GM18951 (cell line): Measurements from ENCODE around the gene POU2F3.

Experiments used
- POLR2A ChIP-seq: IDR thresholded peaks from 4 replicates; pipeline ENCODE4 v1.6.1; 2011; ENCODE audit warnings: mild to moderate bottlenecking; ENCODE audit not compliant: insufficient read length, insufficient read depth; ENCODE audit errors: extremely low read depth
- in situ Hi-C: fragments of 300-500 bp; cut with MboI; formaldehyde crosslinking; loops from one replicate; pipeline ENCODE4 v1.12.0; 2022; ENCODE audit warnings: low sequenced_read_pairs, mixed read lengths, inconsistent platforms; ENCODE audit not compliant: unreplicated experiment

Gene POU2F3

GRCh38 chr11:120302001-120302805 lies 62.3 kb downstream of the POU2F3 start:
- in situ Hi-C loops: no loop called here
- no peak for TF ChIP-seq POLR2A

- in situ Hi-C loops: no loop called here
- TF ChIP-seq POLR2A: no peak
Observed at GRCh38 chr11:120303004-120303637, 63.2 kb downstream of the POU2F3 start.

- TF ChIP-seq POLR2A: no peak
- in situ Hi-C loops: no loop called here
Observed at GRCh38 chr11:120304526-120304925, 64.6 kb downstream of the POU2F3 start.

- in situ Hi-C loops: loop anchor here (5.0 kb wide), 1 partner anchor 68 kb away; no protein-coding TSS in a partner anchor
- TF ChIP-seq POLR2A: no peak
Observed at GRCh38 chr11:120305286-120305685, 65.3 kb downstream of the POU2F3 start.

- in situ Hi-C loops: loop anchor here (5.0 kb wide), 1 partner anchor 69 kb away; no protein-coding TSS in a partner anchor
- no peak for TF ChIP-seq POLR2A
Observed at GRCh38 chr11:120306519-120307242, 66.7 kb downstream of the POU2F3 start.

- in situ Hi-C loops: loop anchor here (5.0 kb wide), 1 partner anchor 70 kb away; no protein-coding TSS in a partner anchor
- TF ChIP-seq POLR2A: no peak
Observed at GRCh38 chr11:120307476-120307875, 67.5 kb downstream of the POU2F3 start.

GRCh38 chr11:120308081-120308480 lies 68.1 kb downstream of the POU2F3 start:
- in situ Hi-C loops: loop anchor here (5.0 kb wide), 1 partner anchor 71 kb away; no protein-coding TSS in a partner anchor
- no peak for TF ChIP-seq POLR2A

GRCh38 chr11:120310870-120311269 lies 70.9 kb downstream of the POU2F3 start:
- no peak for TF ChIP-seq POLR2A
- in situ Hi-C loops: no loop called here

GRCh38 chr11:120314861-120315260 lies 74.9 kb downstream of the POU2F3 start:
- TF ChIP-seq POLR2A: no peak
- in situ Hi-C loops: no loop called here

- in situ Hi-C loops: no loop called here
- TF ChIP-seq POLR2A: no peak
Observed at GRCh38 chr11:120316880-120317688, 77.1 kb downstream of the POU2F3 start.

GRCh38 chr11:120317689-120318480 lies 77.9 kb downstream of the POU2F3 start:
- no peak for TF ChIP-seq POLR2A
- in situ Hi-C loops: no loop called here

GRCh38 chr11:120318906-120319305 lies 79.0 kb downstream of the POU2F3 start:
- in situ Hi-C loops: no loop called here
- no peak for TF ChIP-seq POLR2A
